Left lung (tissue), 10 donors: Measurements from ENCODE around the gene ARHGAP8. TPM values are rescaled to one million over a fixed set of nuclear protein-coding genes. Genes with fewer than 3 reads are reported as not detected.

Source experiments
- ATAC-seq: fragments of 200-7000 bp; cut with Tn5 transposase; one replicate; pipeline ENCODE4 v1.9.1; 2020; ENCODE audit warnings: moderate library complexity
- DNase-seq, 4 donors: peaks; one replicate each; pipeline ENCODE4 v3.0.0-alpha.2; 2013 to 2020
- H3K27ac ChIP-seq, 2 donors: fragments of 200-600 bp; sonication (generic) in 1 of 2; one replicate each; pipeline versions ENCODE4 v1.5.0 to v1.8.0; 2020 to 2021
- H3K27me3 ChIP-seq, 2 donors: fragments of 200-600 bp; sonication (generic) in 1 of 2; one replicate each; pipeline versions ENCODE4 v1.5.0 to v1.8.0; 2020 to 2021
- H3K36me3 ChIP-seq, 2 donors: fragments of 200-600 bp; sonication (generic) in 1 of 2; one replicate each; pipeline versions ENCODE4 v1.5.0 to v1.8.0; 2020 to 2021
- H3K4me1 ChIP-seq, 2 donors: fragments of 200-600 bp; one replicate each; pipeline ENCODE4 v1.8.0; 2021
- H3K4me3 ChIP-seq, 2 donors: fragments of 200-600 bp; sonication (generic) in 1 of 2; one replicate each; pipeline versions ENCODE4 v1.5.0 to v1.8.0; 2020 to 2021; ENCODE audit warnings: mild to moderate bottlenecking in 1 of 2
- H3K9me3 ChIP-seq, 2 donors: fragments of 200-600 bp; sonication (generic) in 1 of 2; one replicate each; pipeline versions ENCODE4 v1.5.0 to v1.8.0; 2020 to 2021
- intact Hi-C, 2 donors: fragments of 100-400 bp; cut with DNase I; formaldehyde crosslinking; loops; one replicate each; pipeline versions ENCODE4 v1.11.2 to v1.14.2; 2022
- polyA plus RNA-seq, 6 donors: library from polyadenylated mRNA; unstranded; fragments of 120-200 nt; gene quantifications; one replicate each; pipeline ENCODE4 v1.2.1, GENCODE V29; 2013; ENCODE audit not compliant: insufficient read length in 6 of 6
- total RNA-seq, 2 donors: library from RNA; stranded (reverse); fragmentation: NEBNext Ultra II Directional; extraction: Animal tissue kit (Norgen Biotek cat#: 25700); gene quantifications; one replicate each; pipeline ENCODE4 v1.2.1, GENCODE V29; 2021
- TF ChIP-seq, protein P1 (sequence below), 2 donors: fragments of 200-600 bp; sonication (generic) in 1 of 2; IDR thresholded peaks; one replicate each; pipeline versions ENCODE4 v1.5.0 to v1.8.0; 2021; ENCODE audit warnings: antibody characterized with exemption in 2 of 2
- donor health status: DM: no; HTN: yes; CAD: no.
- donor health status: DM: no; HTN: no; CAD: no.

ARHGAP8 gene
- total and polyA plus RNA-seq, 8 donors: 18.3 to 47.0 (median 35.0) TPM

DNA sequence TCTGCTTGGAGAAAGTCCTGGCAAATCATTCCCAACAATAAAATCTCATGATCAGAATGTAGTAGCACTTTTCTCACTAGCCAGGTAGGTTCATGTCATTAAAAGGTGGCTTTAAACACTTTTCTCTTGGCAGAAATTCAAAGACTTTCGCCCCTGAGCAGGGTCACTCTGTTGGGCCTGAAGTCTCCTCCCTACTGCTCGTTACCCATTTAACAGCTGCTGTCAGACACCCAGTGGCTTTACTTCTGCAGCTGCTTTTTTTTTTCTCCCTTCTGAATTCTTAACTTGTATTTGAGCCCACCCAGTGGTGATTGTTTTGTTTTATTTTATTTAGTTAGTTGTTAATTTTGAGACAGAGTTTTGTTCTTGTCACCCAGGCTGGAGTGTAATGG is 25.0 kb downstream of the ARHGAP8 start:
- no peak for DNase-seq
- H3K4me3 ChIP-seq: no peak overlapping the region
- H3K9me3 ChIP-seq: peaks cover 0 to 12% of the 10 kb centered on the region in 2 donors
- peak; percentile 27 for ATAC-seq
- H3K4me1 ChIP-seq: no peaks in the 10 kb centered on the region
- H3K27me3 ChIP-seq: peaks cover 0 to 7% of the 10 kb centered on the region in 2 donors
- TF ChIP-seq, protein P1, sequence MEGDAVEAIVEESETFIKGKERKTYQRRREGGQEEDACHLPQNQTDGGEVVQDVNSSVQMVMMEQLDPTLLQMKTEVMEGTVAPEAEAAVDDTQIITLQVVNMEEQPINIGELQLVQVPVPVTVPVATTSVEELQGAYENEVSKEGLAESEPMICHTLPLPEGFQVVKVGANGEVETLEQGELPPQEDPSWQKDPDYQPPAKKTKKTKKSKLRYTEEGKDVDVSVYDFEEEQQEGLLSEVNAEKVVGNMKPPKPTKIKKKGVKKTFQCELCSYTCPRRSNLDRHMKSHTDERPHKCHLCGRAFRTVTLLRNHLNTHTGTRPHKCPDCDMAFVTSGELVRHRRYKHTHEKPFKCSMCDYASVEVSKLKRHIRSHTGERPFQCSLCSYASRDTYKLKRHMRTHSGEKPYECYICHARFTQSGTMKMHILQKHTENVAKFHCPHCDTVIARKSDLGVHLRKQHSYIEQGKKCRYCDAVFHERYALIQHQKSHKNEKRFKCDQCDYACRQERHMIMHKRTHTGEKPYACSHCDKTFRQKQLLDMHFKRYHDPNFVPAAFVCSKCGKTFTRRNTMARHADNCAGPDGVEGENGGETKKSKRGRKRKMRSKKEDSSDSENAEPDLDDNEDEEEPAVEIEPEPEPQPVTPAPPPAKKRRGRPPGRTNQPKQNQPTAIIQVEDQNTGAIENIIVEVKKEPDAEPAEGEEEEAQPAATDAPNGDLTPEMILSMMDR (IDR thresholded peaks at IDR 0.05): no peak
- no peak overlapping the region for H3K27ac ChIP-seq
- intact Hi-C loops: no loop called here
- no peaks in the 10 kb centered on the region for H3K36me3 ChIP-seq

DNA sequence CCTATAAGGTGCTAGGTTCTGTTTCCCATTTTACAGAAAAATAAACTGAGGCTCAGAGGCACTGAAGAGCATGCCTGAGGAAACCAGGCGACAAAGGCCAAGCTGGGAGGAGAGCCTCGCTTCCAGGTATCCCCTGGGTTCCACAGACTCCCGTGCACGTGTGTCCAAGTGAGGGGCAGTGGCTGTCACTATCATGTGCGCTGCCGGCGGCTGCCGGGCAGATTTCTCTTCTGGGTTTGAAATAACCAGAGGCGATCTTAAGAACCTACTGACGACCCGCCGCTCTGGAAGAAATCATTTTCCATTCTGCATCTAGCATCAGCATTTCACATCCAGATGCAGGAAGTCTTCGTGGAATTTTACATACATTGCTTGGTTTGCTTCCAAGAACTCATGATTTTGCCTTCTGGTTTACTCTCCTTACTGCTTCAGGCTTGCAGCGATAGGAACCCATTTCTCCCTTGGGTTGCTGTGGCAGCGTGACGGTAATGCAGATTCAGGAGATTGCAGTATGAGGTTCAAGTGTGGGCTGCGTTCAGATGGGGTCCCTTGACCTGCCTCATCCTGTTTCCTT is 28.6 kb downstream of the ARHGAP8 start:
- Histone ChIP-seq H3K36me3 (no peaks in the 10 kb centered on the region), H3K4me3 (no peak overlapping the region), H3K27ac (no peak overlapping the region), H3K4me1 (no peaks in the 10 kb centered on the region), H3K27me3 (peaks cover 0 to 28% of the 10 kb centered on the region in 2 donors), H3K9me3 (no peaks in the 10 kb centered on the region)
- TF ChIP-seq, protein P1 (IDR thresholded peaks at IDR 0.05): no peak
- intact Hi-C loops: no loop called here
- ATAC-seq (no peak), DNase-seq (no peak)

DNA sequence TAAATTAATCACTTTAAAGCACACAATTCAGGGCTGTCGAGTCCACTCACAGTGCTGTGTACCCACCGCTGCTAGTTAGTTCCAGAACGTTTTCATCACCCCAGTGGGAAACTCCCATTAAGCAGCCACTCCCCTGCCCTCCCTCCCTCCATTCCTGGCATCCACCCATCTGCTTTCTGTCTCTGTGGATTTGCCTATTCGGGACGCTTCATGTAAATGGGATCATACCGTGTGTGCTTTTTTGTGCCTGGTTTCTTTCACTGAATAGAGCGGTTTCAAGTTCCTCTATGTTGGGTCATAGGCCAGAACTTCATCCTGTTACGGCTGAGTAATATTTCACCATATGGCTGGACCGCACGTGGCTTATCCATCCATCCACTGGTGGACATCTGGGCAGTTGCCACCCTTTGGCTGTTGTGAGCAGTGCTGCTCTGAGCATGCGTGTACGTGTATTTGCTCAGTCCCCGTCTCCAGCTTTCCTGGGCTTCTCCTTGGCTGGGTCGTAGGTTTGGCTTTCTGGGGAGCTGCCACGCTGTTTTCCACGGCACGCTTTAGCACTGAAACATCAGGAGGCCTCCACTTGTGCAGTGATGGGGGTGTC is 30.1 kb downstream of the ARHGAP8 start:
- DNase-seq (no peak), ATAC-seq (peak; percentile 15)
- Histone ChIP-seq H3K27ac (no peak overlapping the region), H3K4me3 (no peak overlapping the region), H3K36me3 (no peaks in the 10 kb centered on the region), H3K9me3 (no peaks in the 10 kb centered on the region), H3K4me1 (no peaks in the 10 kb centered on the region), H3K27me3 (peaks cover 0 to 28% of the 10 kb centered on the region in 2 donors)
- intact Hi-C loops: no loop called here
- TF ChIP-seq, protein P1 (IDR thresholded peaks at IDR 0.05): no peak

DNA sequence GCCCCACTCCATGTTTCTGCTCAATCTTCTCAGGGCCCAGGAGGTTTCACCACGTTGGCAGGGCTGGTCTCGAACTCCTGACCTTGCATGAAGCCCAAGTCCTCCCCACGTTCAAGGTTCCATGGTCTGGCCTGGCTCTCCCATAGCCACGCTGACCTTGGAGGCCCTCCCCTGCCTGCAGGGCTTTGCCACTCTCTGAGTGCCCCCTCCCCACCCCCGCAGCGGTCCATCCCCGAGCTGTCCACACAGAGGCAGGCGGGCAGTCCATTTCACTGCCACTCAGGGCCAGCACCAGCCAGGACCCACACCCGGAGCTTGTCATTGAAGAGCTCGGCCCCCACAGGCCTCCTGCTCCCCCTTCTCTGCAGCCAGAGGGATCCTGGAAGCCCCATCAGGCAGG is 30.7 kb downstream of the ARHGAP8 start:
- intact Hi-C loops: no loop called here
- H3K4me1 ChIP-seq: no peaks in the 10 kb centered on the region
- no peaks in the 10 kb centered on the region for H3K9me3 ChIP-seq
- TF ChIP-seq, protein P1 (IDR thresholded peaks at IDR 0.05): no peak
- DNase-seq (no peak), ATAC-seq (no peak)
- H3K27me3 ChIP-seq: peaks cover 0 to 28% of the 10 kb centered on the region in 2 donors
- H3K36me3 ChIP-seq: no peaks in the 10 kb centered on the region
- no peak overlapping the region for H3K27ac ChIP-seq
- H3K4me3 ChIP-seq: no peak overlapping the region

DNA sequence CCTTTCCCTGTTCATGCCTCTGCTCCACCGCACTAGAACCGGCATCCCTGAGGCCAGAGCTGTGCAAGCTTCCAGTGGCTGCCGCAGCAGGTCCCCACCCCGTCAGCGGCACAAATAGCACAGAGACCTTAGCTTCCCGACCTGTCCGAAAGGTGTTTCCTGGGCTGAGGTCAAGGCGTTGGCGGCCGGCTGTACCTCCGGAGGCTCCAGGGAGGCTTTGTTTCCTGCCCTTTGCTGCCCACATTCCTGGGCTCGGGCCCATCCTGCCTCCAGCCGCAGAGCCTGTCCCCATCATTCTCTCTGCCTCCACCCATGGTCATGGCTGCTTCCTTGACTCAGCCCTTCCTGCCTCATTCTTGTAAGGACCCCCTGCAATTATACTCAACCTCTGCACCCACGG is 31.2 kb downstream of the ARHGAP8 start:
- H3K27me3 ChIP-seq: peaks cover 0 to 28% of the 10 kb centered on the region in 2 donors
- no peaks in the 10 kb centered on the region for H3K4me1 ChIP-seq
- no peaks in the 10 kb centered on the region for H3K36me3 ChIP-seq
- ATAC-seq: no peak
- H3K9me3 ChIP-seq: no peaks in the 10 kb centered on the region
- intact Hi-C loops: no loop called here
- DNase-seq: no peak
- H3K27ac ChIP-seq: no peak overlapping the region
- TF ChIP-seq, protein P1 (IDR thresholded peaks at IDR 0.05): no peak
- no peak overlapping the region for H3K4me3 ChIP-seq
